ENCODE data around the gene PLAAT5.
"Not testable (repeated sequence)": the region's sequence is repeated elsewhere in the genome, so short reads cannot be mapped to it uniquely, and the experiment has no call there.

PLAAT5 gene, protein sequence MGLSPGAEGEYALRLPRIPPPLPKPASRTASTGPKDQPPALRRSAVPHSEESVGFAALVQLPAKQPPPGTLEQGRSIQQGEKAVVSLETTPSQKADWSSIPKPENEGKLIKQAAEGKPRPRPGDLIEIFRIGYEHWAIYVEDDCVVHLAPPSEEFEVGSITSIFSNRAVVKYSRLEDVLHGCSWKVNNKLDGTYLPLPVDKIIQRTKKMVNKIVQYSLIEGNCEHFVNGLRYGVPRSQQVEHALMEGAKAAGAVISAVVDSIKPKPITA

DNA sequence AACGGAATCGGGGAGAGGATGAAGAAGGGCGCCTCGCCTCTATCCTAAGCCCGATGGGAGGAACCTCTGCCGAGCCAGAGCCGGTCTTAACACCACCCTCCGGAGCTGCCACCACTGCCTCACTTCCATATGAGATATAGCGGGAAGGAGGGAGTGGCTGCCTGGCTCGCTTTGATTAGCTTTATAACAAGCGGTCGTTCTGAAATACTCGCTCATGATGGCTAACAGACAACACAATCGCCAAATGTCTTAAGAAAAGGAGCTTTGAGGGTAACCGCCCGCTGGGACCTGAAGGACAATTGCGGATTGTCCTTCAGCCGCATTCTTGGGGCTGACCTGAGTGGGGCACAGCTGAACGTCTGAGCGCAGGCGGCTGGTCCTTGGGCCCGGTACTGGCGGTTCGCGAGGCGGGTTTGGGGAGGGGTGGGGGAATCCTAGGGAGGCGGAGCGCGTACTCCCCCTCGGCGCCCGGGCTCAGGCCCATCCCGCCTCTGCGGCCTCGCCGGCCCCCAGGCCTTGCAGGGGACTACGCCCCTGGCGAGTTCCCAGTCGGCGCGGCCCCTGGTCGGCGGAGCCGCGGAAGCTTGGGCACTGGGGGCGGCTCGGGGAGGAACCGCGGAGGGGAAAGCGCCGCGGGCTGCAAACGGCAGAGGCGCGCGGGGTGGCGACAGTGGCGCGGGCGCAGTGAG is at the start of gene PLAAT5:
PLAAT5 (minus strand) TSS at position 617 of the 689 bp plus-strand sequence; CDS start at position 484, 133 bp downstream.
- no peak for DNase-seq

DNA sequence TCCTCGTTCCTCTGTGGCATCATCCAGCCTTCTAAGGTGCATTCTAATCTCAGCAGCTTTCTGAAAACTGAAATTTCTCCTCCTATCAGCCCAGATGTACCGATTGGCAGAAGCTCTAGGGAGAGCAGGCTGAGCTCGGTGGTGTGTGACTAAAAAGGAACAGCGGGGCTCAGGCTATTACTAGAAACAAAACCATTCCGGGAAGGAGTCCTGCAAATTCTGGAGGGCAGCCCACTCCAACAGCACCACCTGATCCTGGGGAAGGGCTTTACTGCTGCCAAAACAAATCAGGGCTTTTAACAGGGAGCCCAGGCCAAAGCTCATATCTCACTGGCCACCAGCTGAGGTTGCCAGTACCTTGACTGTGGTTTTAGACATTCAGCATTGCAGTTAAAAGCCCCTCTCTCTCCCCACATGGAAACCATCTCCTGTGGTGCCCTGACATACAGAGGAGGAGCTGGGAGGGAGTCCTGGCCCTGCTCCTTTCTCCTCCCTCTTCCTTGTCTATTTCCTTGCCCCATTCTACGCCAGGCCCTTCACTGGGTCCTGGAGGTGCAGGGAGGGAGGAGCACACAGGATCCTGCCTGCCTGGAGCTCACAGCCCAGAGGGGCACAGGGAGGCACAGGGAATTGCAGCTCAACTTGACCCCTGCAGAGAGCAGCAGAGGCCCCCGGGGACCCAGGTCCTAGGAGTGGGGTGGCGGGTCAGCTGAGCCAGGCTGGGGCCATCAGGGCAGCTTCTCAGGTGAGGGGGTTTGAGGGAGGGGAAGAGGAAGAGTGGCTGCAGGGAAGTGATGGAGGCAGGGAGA is 46.5 kb upstream of the PLAAT5 start:
- no peak for DNase-seq

DNA sequence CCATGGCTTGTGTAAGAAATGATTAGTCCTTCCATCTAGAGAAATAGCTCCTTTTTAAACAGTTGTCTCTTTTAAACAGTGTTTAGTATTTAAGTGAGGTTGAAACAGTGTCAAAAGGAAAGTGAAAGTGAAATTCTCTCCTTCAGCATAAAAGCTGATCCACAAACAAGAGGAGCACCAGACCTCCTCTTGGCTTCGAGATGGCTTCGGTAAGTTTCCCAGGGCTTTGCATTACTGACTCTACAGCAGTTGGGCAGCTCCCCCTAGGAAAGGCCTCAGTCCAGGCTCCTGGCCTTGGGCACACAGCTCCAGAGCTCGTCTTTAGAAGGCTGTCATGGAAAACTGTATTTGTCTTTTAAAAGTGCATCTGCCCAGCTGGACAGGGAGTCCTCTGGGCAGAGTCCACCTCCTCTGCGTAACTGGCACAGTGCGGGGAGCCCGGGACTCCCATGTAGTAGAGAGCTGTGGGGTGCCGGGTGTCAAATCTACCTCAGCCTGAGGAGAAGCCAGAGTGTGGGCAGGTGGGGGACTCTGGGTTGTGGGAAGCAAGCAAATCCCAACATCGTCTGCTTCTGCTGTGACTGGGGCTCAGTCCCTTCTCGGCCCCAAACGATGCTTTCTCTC is 45.8 kb upstream of the PLAAT5 start, which contains the start of gene PLAAT4:
PLAAT4 (plus strand) TSS at position 140 of the 624 bp plus-strand sequence; CDS start at position 201, 61 bp downstream.
- no peak for DNase-seq

DNA sequence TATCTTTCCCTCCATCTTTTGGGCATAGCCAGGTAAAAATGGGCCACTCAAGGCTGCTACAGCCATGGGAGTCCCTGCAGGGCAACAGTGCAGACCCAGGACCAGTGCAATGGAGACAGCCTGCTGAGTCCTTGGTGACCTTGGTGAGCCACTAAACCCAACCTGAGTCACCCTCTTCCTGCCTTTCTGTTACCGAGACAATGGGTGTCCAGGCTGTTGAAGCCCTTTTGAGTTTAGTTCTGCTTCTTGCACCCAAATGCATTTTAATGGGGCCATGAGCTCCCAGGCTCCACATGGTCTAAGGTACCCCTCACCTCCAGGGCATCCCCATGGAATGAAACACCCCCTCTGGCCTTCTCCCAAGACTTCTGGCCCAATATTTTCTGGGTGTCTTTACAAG is 44.8 kb upstream of the PLAAT5 start:
- DNase-seq = no peak

DNA sequence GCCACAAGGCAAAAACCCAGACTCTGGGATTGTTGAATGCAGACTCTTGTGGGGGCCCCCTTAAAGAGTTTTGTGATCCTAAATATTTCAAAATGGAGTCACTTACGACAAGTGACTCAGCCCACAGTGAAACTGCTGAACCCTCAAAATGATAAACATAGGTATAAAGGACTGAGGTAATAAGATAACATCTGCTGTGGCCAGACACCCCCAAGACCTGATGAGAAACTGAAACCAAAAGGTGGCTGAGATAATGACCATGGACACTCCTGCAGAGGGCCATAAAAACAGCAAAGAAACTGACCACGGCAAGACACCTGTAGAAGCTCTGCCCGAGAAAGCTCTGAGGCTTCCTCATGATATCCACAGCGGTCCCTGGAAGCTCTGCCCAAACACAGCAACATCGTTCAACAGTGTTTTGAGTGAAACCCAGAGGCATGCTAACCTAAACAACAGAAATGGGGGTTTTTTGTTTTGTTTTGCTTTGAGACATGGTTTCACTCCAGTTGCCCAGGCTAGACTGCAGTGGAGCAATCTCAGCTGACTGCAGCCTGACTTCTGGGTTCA is 44.0 kb upstream of the PLAAT5 start:
- DNase-seq = no peak

DNA sequence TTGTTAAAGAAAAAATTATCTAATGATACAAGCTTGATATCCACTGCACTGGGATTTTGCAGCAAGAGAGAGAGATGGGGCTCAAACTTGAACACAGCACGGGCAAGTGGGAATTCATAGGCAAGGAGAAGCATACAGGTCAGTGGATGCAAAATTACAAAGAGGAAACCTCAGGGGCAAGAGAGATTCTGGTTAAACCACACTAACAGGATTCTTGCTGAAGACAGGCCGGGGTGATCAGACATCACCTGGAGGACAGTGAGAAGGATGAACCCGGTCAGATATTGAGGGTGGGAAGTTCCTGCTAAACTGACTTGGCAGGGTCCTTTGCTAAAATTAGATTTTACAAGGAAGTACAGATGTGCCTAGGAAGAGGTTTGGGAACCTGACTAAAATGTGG is 43.1 kb upstream of the PLAAT5 start:
- DNase-seq = no peak

DNA sequence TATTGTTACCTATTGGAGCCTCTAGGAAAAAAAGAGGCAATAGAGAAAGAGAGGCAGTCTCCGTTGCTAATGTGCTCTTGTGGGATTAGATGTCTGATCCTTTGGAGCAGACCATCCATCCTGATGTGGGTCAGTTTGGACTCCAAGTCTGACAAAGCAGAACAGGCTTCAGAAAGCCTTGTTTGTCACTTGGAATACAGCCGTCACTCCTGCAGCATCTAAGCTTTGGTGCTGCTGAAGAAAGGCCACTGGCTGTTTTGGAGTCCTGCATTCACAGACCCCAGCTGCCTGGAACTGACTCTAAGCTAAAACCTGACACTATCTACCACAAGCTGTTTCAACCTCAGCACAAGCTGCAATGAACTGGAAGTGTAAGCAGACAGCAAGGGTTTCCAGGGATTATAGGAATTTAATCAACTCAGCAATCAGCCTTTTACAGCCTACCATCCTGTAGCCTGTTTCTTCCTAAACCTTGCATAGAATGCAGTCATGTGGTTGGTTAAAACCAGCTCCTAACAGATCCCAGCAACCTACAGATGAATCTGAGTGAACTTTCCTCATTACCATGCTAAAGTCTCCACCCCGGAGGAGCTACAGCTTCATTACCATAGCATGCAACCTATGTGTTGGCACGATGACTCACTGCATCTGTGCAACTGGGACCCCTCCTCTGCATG is 42.0 kb upstream of the PLAAT5 start:
- no peak for DNase-seq

DNA sequence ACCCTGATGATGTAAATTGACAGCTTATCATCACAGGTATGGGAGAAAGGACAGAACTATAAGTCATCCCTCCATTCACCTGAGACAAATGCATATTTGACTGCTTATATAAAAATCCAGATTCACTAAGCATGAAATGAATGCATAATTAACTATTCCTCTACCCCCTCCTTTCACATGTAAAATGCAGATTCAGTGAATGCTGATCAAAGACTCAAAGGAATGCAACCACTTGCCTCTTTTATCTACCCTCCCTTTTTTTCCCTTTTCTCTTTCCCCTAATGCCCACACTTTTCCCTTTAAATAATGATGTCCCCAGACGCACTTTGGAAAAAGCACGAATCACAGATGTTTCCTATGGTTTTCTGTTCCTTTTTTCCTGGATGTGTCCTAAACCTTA is 41.1 kb upstream of the PLAAT5 start:
- no peak for DNase-seq

DNA sequence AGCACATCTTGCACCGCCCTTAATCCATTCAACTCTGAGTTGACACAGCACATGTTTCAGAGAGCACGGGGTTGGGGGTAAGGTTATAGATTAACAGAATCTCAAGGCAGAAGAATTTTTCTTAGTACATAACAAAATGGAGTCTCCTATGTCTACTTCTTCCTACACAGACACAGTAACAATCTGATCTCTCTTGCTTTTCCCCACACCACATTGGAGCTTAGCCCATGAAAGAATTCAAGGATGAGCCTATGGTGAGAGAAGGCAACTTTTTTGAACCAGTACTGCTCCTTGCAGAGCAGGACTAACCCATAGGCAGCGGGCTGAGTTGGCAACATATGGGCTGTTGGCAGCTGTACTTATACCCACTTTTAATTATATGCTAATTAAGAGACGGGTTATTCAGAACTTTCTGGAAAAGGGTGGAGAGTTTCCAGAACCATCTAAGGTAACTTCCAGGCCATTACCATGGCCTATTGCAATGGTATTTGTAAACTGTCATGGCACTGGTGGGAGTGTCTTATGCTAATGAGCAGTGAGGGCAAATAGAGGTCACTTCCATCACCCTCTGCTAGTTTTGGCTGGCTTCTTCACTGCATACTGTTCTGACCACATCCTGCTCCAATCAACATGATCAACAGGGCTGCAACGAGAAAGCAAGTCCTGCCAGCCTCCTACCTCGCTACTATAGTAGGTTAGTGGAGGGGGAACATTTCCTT is 40.3 kb upstream of the PLAAT5 start:
- DNase-seq = not testable (repeated sequence)

DNA sequence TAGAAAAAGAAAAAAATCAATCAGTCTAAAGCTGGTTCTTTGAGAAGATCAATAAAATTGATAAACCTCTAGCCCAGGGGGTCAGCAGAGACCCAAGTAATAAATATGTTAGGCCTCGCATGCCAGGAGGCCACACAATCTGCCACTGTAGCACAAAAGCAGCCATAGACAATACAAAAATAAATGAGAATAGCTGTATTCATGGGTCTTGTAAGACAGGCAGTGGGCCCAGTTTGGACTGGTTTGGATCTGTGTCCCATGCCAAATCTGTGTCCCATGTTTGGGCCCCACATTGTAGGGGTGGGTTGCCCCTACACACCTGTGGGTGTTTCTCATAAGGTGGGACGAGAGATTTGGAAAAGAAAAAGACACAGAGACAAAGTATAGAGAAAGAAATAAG is 39.1 kb upstream of the PLAAT5 start:
- no peak for DNase-seq

DNA sequence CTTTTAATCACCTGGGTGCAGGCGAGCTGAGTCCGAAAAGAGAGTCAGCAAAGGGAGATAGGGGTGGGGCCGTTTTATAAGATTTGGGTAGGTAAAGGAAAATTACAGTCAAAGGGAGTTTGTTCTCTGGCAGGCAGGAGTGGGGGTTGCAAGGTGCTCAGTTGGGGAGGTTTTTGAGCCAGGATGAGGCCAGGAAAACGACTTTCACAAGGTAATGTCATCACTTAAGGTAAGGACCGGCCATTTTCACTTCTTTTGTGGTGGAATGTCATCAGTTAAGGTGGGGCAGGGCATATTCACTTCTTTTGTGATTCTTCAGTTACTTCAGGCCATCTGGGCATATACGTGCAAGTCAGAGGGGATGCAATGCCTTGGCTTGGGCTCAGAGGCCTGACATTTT is 38.4 kb upstream of the PLAAT5 start:
- not testable (repeated sequence) for DNase-seq

DNA sequence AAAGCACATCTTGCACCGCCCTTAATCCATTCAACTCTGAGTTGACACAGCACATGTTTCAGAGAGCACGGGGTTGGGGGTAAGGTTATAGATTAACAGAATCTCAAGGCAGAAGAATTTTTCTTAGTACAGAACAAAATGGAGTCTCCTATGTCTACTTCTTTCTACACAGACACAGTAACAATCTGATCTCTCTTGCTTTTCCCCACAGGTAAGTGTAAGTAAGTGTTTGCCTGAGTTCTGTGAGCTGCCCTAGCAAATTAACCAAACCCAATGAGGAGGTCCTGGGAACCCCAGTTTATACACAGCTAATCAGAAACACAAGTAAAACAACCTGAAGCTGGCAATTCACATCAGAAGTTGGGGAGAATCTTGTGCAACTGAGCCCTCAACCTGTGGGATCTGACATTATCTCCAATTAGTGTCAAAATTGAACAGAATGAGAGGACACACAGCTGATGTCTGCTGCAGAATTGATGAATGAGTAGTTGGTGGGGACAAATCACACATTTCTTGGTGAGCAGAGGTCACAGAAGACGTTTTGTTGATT is 37.8 kb upstream of the PLAAT5 start:
- not testable (repeated sequence) for DNase-seq

DNA sequence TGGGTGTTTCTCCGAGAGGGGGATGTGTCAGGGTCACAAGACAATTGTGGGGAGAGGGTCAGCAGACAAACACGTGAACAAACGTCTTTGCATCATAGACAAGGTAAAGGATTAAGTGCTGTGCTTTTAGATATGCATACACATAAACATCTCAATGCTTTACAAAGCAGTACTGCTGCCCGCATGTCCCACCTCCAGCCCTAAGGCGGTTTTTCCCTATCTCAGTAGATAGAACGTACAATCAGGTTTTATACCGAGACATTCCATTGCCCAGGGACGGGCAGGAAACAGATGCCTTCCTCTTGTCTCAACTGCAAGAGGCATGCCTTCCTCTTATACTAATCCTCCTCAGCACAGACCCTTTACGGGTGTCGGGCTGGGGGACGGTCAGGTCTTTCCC is 37.2 kb upstream of the PLAAT5 start:
- not testable (repeated sequence) for DNase-seq

DNA sequence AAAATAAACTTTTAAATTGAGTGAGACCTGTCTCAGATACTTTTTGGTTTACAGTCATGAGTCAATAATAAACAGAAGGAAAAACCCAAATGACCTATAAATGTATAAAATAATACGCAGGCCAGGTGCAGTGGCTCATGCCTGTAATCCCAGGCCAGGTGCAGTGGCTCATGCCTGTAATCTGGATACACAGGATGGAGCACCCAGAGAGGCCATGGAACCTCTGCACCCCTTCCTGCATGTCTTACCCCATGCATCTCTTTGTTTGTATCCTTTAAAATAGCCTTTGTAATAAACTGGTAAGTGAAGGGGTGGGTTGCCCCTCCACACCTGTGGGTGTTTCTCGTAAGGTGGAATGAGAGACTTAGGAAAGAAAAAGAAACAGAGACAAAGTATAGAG is 36.7 kb upstream of the PLAAT5 start:
- no peak for DNase-seq

DNA sequence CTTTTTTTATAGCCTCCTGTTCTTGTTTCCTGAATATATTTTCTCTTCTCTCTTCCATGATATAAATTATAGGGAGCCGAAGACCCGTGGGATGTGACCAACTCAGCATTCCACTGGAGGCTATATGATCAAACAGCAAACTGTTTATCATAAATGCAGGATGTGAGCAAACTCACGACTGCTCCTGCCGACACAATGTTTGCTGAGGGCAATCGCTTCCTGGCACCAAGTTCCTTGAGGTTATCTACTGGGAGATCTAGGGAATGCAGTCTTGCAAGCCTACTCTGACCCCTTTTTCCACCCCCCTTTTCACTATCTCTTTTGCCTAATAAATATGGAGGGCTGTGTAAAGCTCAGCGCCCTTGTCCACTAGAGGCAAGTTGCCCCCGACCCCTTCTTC is 32.2 kb upstream of the PLAAT5 start:
- no peak for DNase-seq

DNA sequence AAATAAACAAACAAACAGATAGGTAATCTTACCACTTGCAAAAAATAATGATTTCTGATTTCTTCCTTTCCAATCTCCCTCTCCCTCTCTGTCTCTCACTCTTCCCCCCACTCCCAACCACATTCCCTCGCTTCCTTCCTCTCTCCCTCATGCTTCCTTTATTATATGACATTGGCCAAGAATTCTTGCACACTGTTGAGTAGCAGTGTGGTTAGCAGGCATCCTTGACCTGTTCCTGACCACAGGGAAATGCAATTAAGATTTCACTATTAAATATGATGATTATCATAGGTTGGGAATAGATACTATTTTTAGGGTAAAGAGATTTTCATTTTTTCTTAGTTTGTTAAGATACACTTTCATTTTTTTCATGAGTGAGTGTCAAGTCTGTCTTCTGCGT is 30.9 kb upstream of the PLAAT5 start:
- no peak for DNase-seq

DNA sequence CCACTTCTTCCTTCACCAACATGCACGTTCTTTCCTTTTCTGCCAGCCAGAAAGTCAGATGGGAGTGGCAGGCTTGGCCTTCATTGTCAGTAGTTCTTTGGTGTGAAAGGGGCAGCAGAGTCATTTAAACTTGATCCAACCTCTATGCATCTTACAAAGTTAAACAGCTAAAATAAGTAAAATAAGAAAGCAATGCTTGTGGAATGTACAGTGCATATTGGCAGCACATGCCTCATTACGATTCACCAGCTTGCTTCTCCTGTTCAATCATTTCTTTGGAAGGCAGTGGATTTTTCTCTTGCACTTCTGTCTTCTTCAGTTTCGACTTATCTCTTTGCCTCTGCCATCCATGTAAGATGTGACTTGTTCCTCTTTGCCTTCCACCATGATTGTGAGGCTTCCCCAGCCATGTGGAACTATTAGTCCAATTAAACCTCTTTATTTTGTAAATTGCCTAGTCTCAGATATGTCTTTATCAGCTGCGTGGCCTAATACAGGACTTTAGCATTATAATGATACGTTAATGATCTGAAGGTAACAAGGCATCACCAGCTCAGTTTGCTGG is 29.7 kb upstream of the PLAAT5 start:
- DNase-seq = no peak

DNA sequence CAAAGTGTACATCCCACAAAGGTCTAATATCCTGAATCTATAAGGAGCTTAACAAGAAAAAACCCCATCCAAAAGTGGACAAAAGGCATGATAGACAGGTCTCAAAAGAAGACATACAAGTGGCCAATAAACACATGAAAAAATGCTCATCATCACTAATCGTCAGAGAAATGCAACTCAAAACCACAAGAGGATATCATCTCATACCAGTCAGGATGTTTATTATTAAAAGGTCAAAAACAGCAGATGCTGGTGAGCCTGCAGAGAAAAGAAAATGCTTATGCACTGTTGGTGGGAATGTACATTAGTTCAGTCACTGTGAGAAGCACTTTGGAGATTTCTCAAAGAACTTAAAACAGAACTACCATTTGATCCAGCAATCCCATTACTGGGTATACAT is 27.6 kb upstream of the PLAAT5 start:
- DNase-seq = no peak

DNA sequence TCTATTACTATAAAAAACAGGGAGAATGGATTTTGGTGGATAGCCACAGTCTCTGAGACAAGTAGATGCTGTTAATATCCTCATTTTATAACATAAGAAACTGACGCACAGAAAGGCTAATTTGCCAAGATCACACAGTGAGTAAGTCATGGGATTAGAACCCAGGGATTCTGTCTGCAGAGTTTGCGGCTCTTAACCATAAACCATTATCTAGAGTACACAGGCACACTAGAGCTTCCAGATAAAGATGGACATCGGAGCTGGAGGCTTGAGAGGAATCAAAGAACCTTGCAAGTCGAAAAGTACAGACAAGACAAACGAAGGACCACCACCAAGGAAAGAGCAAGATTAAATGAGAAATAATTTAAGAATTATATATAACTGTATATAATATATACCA is 26.2 kb upstream of the PLAAT5 start:
- DNase-seq = no peak

DNA sequence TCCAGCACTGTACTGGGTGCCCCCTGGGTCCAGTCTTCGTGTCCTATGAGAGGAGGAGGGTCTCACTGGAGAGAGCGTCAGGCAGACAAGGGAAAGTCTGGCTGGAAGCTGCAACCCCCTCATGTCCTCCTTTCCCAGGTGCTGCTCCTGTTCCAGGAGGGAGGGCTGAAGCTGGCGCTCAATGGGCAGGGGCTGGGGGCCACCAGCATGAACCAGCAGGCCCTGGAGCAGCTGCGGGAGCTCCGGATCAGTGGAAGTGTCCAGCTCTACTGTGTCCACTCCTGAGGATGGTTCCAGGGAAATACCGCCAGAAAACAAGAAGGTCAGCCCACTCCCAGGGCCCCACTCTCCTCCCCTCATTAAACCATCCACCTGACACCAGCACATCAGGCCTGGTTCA is 25.1 kb upstream of the PLAAT5 start:
- DNase-seq = no peak

DNA sequence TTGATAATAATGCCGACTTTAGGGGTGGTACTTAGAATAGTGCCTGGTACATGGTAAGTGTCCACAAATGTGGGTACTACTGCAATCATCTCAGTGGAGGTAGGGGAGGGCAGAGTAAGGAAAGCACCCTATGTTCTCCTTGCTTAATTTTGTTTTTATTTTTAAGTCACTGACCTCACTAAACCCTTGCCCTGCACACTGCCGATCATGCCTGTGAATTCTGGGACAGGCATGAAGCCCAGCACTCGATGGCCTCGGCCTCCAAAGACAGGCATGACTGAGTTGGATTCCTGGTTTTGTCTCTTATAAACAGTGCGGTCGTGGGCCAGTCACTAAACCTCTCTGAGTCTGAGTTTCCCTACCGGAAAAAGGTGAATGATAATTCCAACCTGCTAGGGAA is 21.8 kb upstream of the PLAAT5 start:
- DNase-seq = no peak
